ENCODE measurements around the gene GLB1L2. TPM values are rescaled to one million over a fixed set of nuclear protein-coding genes. Genes with fewer than 3 reads are reported as not detected.

Gene GLB1L2
- total RNA-seq, 3 donors from 2014 or later, result 21.5 to 27.9 (median 26.9) TPM

- no peaks in the 10 kb centered on the region for H3K4me1 ChIP-seq (ENCODE audit: low read depth)
- H3K9me3 ChIP-seq, result no peaks in the 10 kb centered on the region
- intact Hi-C loops (cut with DNase I, micrococcal nuclease), result no loop called here
- H3K36me3 ChIP-seq (ENCODE audit: low read depth), result no peaks in the 10 kb centered on the region
- DNase-seq, result peak in 1 of 3 donors; percentile 34
- no peak for ATAC-seq
- H3K4me3 ChIP-seq, result no peak overlapping the region
- TF ChIP-seq CTCF (IDR thresholded peaks at IDR 0.05), result no peak
Measured at GRCh38 chr11:134370526-134371435, 39.0 kb downstream of the GLB1L2 start.

GRCh38 chr11:134371436-134372185 is 39.8 kb downstream of the GLB1L2 start:
- Histone ChIP-seq H3K9me3 (no peaks in the 10 kb centered on the region), H3K4me3 (no peak overlapping the region), H3K4me1 (ENCODE audit: low read depth) (no peaks in the 10 kb centered on the region), H3K36me3 (ENCODE audit: low read depth) (no peaks in the 10 kb centered on the region)
- TF ChIP-seq CTCF (IDR thresholded peaks at IDR 0.05), result no peak
- no peak for ATAC-seq
- intact Hi-C loops (cut with DNase I, micrococcal nuclease), result no loop called here
- peak in 2 of 3 donors; percentile 8 to 27 for DNase-seq

- ATAC-seq, result no peak
- DNase-seq, result peak in 2 of 3 donors; percentile 4 to 14
- H3K9me3 ChIP-seq, result no peaks in the 10 kb centered on the region
- H3K4me1 ChIP-seq (ENCODE audit: low read depth), result no peaks in the 10 kb centered on the region
- H3K4me3 ChIP-seq, result no peak overlapping the region
- no peaks in the 10 kb centered on the region for H3K36me3 ChIP-seq (ENCODE audit: low read depth)
- intact Hi-C loops (cut with DNase I, micrococcal nuclease), result no loop called here
- TF ChIP-seq CTCF (IDR thresholded peaks at IDR 0.05), result no peak
Measured at GRCh38 chr11:134372536-134372935, 40.7 kb downstream of the GLB1L2 start.

DNA sequence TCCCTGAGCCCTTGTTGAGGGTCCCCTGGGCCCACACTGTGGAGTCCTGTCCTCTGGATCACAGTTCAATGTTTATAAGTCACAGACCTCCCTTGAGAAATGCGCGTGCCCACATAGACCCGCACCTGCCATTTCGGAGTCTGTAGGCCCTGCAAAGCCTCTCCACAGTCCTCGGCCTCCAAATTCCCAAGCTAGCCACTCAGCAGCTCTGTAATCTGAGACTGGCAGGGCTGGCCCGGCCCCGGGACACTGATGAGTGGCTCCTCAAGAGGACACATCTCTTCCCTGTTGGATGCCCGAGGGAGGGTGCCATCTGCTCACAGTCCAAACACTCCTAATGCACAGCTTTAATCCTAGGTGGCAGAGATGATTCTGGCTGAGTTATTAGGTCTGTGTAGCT is 41.2 kb downstream of the GLB1L2 start:
- H3K36me3 ChIP-seq (ENCODE audit: low read depth), result no peaks in the 10 kb centered on the region
- H3K4me3 ChIP-seq, result no peak overlapping the region
- H3K9me3 ChIP-seq, result no peaks in the 10 kb centered on the region
- H3K4me1 ChIP-seq (ENCODE audit: low read depth), result no peaks in the 10 kb centered on the region
- ATAC-seq, result no peak
- DNase-seq, result peak in 2 of 3 donors; percentile 5 to 14
- intact Hi-C loops (cut with DNase I, micrococcal nuclease), result no loop called here
- no peak for TF ChIP-seq CTCF (IDR thresholded peaks at IDR 0.05)

GRCh38 chr11:134373591-134374052 is 41.8 kb downstream of the GLB1L2 start:
- Histone ChIP-seq H3K9me3 (no peaks in the 10 kb centered on the region), H3K4me3 (no peak overlapping the region), H3K4me1 (ENCODE audit: low read depth) (no peaks in the 10 kb centered on the region), H3K36me3 (ENCODE audit: low read depth) (no peaks in the 10 kb centered on the region)
- DNase-seq (peak in 2 of 3 donors; percentile 5 to 31), ATAC-seq (no peak)
- intact Hi-C loops (cut with DNase I, micrococcal nuclease), result no loop called here
- no peak for TF ChIP-seq CTCF (IDR thresholded peaks at IDR 0.05)
